Measurements from ENCODE around the gene LYST.
"Not testable (repeated sequence)": the region's sequence is repeated elsewhere in the genome, so short reads cannot be mapped to it uniquely, and the experiment has no call there.

The LYST gene

GRCh38 chr1:235649368-235650163 lies 217.1 kb downstream of the LYST start, which contains the start of gene GNG4:
GNG4 (minus strand) TSS chr1:235649784; CDS start chr1:235583838, 65,946 bp downstream.
- no peak for DNase-seq

GRCh38 chr1:235648954-235649367 lies 217.7 kb downstream of the LYST start:
- DNase-seq = peak; percentile 48

- no peak for DNase-seq
Measured at GRCh38 chr1:235648407-235648907, 218.2 kb downstream of the LYST start.

GRCh38 chr1:235647537-235647936 lies 219.2 kb downstream of the LYST start:
- not testable (repeated sequence) for DNase-seq

- no peak for DNase-seq
Measured at GRCh38 chr1:235646463-235646862, 220.2 kb downstream of the LYST start.

- no peak for DNase-seq
Measured at GRCh38 chr1:235644693-235645305, 221.9 kb downstream of the LYST start.

- DNase-seq = no peak
Measured at GRCh38 chr1:235643837-235644692, 222.6 kb downstream of the LYST start.

GRCh38 chr1:235642943-235643371 lies 223.7 kb downstream of the LYST start:
- DNase-seq = no peak

GRCh38 chr1:235642011-235642942 lies 224.4 kb downstream of the LYST start:
- peak; percentile 37 for DNase-seq

- DNase-seq = no peak
Measured at GRCh38 chr1:235640580-235640979, 226.1 kb downstream of the LYST start.

GRCh38 chr1:235639226-235640205 lies 227.2 kb downstream of the LYST start:
- DNase-seq = no peak

- not testable (repeated sequence) for DNase-seq
Measured at GRCh38 chr1:235638612-235639011, 228.1 kb downstream of the LYST start.

GRCh38 chr1:235637756-235638534 lies 228.8 kb downstream of the LYST start:
- no peak for DNase-seq

GRCh38 chr1:235635938-235636662 lies 230.6 kb downstream of the LYST start:
- DNase-seq = no peak

GRCh38 chr1:235632506-235633401 lies 234.0 kb downstream of the LYST start:
- DNase-seq = no peak

GRCh38 chr1:235631816-235632215 lies 234.9 kb downstream of the LYST start:
- DNase-seq = no peak

- no peak for DNase-seq
Measured at GRCh38 chr1:235628316-235629005, 238.2 kb downstream of the LYST start.
